ES-I3 (cell line): ENCODE measurements around the gene RTN4RL1.

Experiments used
- H3K36me3 ChIP-seq: 2 replicates; pipeline ENCODE4 v1.6.1; 2013; ENCODE audit warnings: mild to moderate bottlenecking, low read length, control low read depth, moderate library complexity; ENCODE audit not compliant: insufficient read depth
- H3K4me1 ChIP-seq: 2 replicates; pipeline ENCODE4 v1.6.1; 2013; ENCODE audit warnings: mild to moderate bottlenecking, control low read depth, low read length; ENCODE audit not compliant: insufficient read depth
- H3K9ac ChIP-seq: 2 replicates; pipeline ENCODE4 v1.6.1; 2013; ENCODE audit warnings: low read depth, mild to moderate bottlenecking, low read length, moderate library complexity
- H3K9me3 ChIP-seq: 2 replicates; pipeline ENCODE4 v1.6.1; 2013; ENCODE audit warnings: mild to moderate bottlenecking, low read length, moderate library complexity; ENCODE audit not compliant: control insufficient read depth, insufficient read depth

The RTN4RL1 gene

GRCh38 chr17:1979182-1979985 lies 45.8 kb downstream of the RTN4RL1 start:
- Histone ChIP-seq H3K9ac (no peak overlapping the region), H3K9me3 (no peaks in the 10 kb centered on the region), H3K4me1 (no peaks in the 10 kb centered on the region), H3K36me3 (no peaks in the 10 kb centered on the region)

GRCh38 chr17:1978396-1978949 lies 46.7 kb downstream of the RTN4RL1 start:
- Histone ChIP-seq H3K36me3 (no peaks in the 10 kb centered on the region), H3K4me1 (no peaks in the 10 kb centered on the region), H3K9ac (no peak overlapping the region), H3K9me3 (no peaks in the 10 kb centered on the region)

GRCh38 chr17:1977583-1978395 lies 47.3 kb downstream of the RTN4RL1 start:
- Histone ChIP-seq H3K9me3 (no peaks in the 10 kb centered on the region), H3K9ac (no peak overlapping the region; the same call in 1 of the 2 replicates), H3K36me3 (no peaks in the 10 kb centered on the region), H3K4me1 (no peaks in the 10 kb centered on the region)

- Histone ChIP-seq H3K36me3 (no peaks in the 10 kb centered on the region), H3K9me3 (no peaks in the 10 kb centered on the region), H3K4me1 (no peaks in the 10 kb centered on the region), H3K9ac (no peak overlapping the region)
Observed at GRCh38 chr17:1976683-1977064, 48.5 kb downstream of the RTN4RL1 start.

- Histone ChIP-seq H3K36me3 (no peaks in the 10 kb centered on the region), H3K9ac (no peak overlapping the region), H3K4me1 (no peaks in the 10 kb centered on the region)
Observed at GRCh38 chr17:1976000-1976682, 49.0 kb downstream of the RTN4RL1 start.

GRCh38 chr17:1975573-1975972 lies 49.6 kb downstream of the RTN4RL1 start:
- Histone ChIP-seq H3K36me3 (no peaks in the 10 kb centered on the region), H3K9me3 (no peaks in the 10 kb centered on the region), H3K4me1 (no peaks in the 10 kb centered on the region), H3K9ac (no peak overlapping the region)

More at GRCh38 chr17:1976000-1976682, 49.0 kb downstream of the RTN4RL1 start:
- no peaks in the 10 kb centered on the region for H3K9me3 ChIP-seq

- H3K4me1 ChIP-seq = no peaks in the 10 kb centered on the region; the same call in 1 of the 2 replicates
- H3K9me3 ChIP-seq = no peaks in the 10 kb centered on the region; the same call in 1 of the 2 replicates
- no peaks in the 10 kb centered on the region for H3K36me3 ChIP-seq
- no peak overlapping the region for H3K9ac ChIP-seq
Observed at GRCh38 chr17:1972487-1973160, 52.5 kb downstream of the RTN4RL1 start.

- Histone ChIP-seq H3K9ac (no peak overlapping the region), H3K36me3 (no peaks in the 10 kb centered on the region), H3K9me3 (no peaks in the 10 kb centered on the region; the same call in 1 of the 2 replicates), H3K4me1 (peaks cover 13% of the 10 kb centered on the region; the same call in 1 of the 2 replicates)
Observed at GRCh38 chr17:1970843-1971384, 54.2 kb downstream of the RTN4RL1 start.

- H3K36me3 ChIP-seq = no peaks in the 10 kb centered on the region
- no peak overlapping the region for H3K9ac ChIP-seq
- peaks cover 15% of the 10 kb centered on the region; the same call in 1 of the 2 replicates for H3K4me1 ChIP-seq
- H3K9me3 ChIP-seq = no peaks in the 10 kb centered on the region; the same call in 1 of the 2 replicates
Observed at GRCh38 chr17:1969712-1970111, 55.4 kb downstream of the RTN4RL1 start.

GRCh38 chr17:1967213-1967612 lies 57.9 kb downstream of the RTN4RL1 start:
- H3K4me1 ChIP-seq = peaks cover 15% of the 10 kb centered on the region; the same call in 1 of the 2 replicates
- H3K9ac ChIP-seq = no peak overlapping the region
- no peaks in the 10 kb centered on the region; the same call in 1 of the 2 replicates for H3K9me3 ChIP-seq
- H3K36me3 ChIP-seq = no peaks in the 10 kb centered on the region

GRCh38 chr17:1966274-1967086 lies 58.7 kb downstream of the RTN4RL1 start:
- Histone ChIP-seq H3K9ac (no peak overlapping the region), H3K9me3 (no peaks in the 10 kb centered on the region; the same call in 1 of the 2 replicates), H3K36me3 (no peaks in the 10 kb centered on the region), H3K4me1 (peaks cover 15% of the 10 kb centered on the region; the same call in 1 of the 2 replicates)

- Histone ChIP-seq H3K9ac (no peak overlapping the region), H3K4me1 (peaks cover 15% of the 10 kb centered on the region; the same call in 1 of the 2 replicates), H3K9me3 (no peaks in the 10 kb centered on the region; the same call in 1 of the 2 replicates), H3K36me3 (no peaks in the 10 kb centered on the region)
Observed at GRCh38 chr17:1965556-1966273, 59.4 kb downstream of the RTN4RL1 start.
